IgD-negative memory B cell (primary cell): ENCODE measurements around the gene GNL1. TPM values are rescaled to one million over a fixed set of nuclear protein-coding genes. Genes with fewer than 3 reads are reported as not detected.
A peak's percentile ranks its signal among the peaks of the same experiment; 100 is the strongest.

Experiments
- H3K27ac Mint-ChIP-seq, 3 donors: one replicate each; pipeline ENCODE4 v1.8.0; 2020 to 2022; ENCODE audit warnings: mild to moderate bottlenecking in 3 of 3, mixed read lengths in 3 of 3, moderate library complexity in 1 of 3
- H3K27me3 Mint-ChIP-seq: one replicate; pipeline ENCODE4 v1.8.0; 2021; ENCODE audit warnings: mixed read lengths
- H3K36me3 Mint-ChIP-seq: one replicate; pipeline ENCODE4 v1.8.0; 2020; ENCODE audit warnings: mild to moderate bottlenecking, mixed read lengths
- H3K4me1 Mint-ChIP-seq, 3 donors: one replicate each; pipeline ENCODE4 v1.8.0; 2020 to 2022; ENCODE audit warnings: mixed read lengths in 3 of 3, mild to moderate bottlenecking in 1 of 3
- H3K4me3 Mint-ChIP-seq, 4 donors: one replicate each; pipeline ENCODE4 v1.8.0; 2020 to 2022; ENCODE audit warnings: mild to moderate bottlenecking in 4 of 4, mixed read lengths in 4 of 4, moderate library complexity in 3 of 4
- H3K9me3 Mint-ChIP-seq, 3 donors: one replicate each; pipeline ENCODE4 v1.8.0; 2020 to 2021; ENCODE audit warnings: mixed read lengths in 3 of 3, mild to moderate bottlenecking in 1 of 3
- polyA plus RNA-seq: library from polyadenylated mRNA; unstranded; fragments of 300-500 nt; fragmentation: Illumina TruSeq; gene quantifications from one replicate; pipeline ENCODE4 v1.2.3, GENCODE V29; 2021

GNL1 gene
- polyA plus RNA-seq, 1 donor from 2014 or later, result 46.1 TPM

DNA sequence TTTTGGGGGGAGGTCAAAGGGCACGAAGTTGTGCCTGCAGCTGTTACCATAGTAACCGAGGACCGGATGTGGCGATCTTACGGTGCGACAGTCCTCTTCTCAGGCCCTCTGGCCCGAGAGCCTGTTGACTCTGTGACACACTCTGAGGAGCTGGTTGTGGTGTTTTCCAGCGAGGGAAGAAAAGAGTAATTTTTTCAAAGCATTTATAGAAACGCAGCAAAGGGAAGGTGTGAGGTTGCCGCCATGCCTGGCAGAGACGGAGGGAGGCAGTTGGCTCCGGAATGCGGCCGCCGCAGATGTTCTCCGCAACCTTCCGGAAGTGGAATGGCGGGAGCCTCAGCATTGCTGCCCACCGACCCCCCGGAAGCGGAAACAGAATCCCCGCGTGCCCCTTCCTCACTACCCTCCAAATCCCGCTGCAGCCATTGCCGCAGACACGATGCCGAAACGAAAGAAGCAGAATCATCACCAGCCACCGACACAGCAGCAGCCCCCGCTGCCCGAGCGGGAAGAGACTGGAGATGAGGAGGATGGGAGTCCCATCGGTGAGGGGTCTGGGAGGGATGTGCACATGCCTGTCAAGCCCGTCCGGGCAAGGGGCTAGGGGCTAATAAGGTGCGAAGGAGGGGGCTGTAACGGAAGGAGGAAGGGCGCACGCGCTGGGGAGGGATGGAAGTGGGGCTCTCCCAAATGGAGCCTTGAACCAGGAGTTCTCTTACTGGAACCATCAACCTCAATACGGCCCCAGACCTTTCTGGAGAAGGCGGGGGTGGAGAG is 805 bp upstream of the GNL1 start, which contains the start of gene PRR3:
TSS of gene PRR3 (plus strand) at position 390 of the 777 bp plus-strand sequence. CDS start at position 440, 50 bp downstream.
- peaks cover 2% of the 10 kb centered on the region for H3K36me3 Mint-ChIP-seq
- H3K4me1 Mint-ChIP-seq, result peaks cover 19 to 29% (median 25%) of the 10 kb centered on the region in 3 donors
- H3K27ac Mint-ChIP-seq, result peak within 1 kb of the TSS; percentile 95 to 99 (median 97)
- peaks cover 2% of the 10 kb centered on the region for H3K27me3 Mint-ChIP-seq
- peak within 1 kb of the TSS; percentile 93 to 100 (median 98) for H3K4me3 Mint-ChIP-seq
- H3K9me3 Mint-ChIP-seq, result no peaks in the 10 kb centered on the region

DNA sequence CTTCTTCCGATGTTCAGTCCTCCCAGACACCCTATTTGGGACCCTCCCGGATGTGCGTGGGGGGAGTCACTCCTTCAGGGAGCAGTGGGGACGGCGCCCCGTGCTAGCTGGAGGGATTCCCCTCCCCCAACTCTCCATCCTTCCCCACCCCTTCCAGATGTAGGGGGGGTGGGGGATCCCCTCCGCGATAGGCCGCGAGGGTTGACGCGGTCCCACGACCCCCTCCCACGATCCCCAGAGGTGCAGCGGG is 548 bp downstream of the GNL1 start:
- Mint-ChIP-seq H3K4me1 (peaks cover 19 to 28% (median 27%) of the 10 kb centered on the region in 3 donors), H3K27ac (peak overlapping the region; percentile 95 to 99 (median 97)), H3K27me3 (peaks cover 2% of the 10 kb centered on the region), H3K36me3 (peaks cover 2% of the 10 kb centered on the region), H3K4me3 (peak overlapping the region; percentile 93 to 100 (median 98)), H3K9me3 (no peaks in the 10 kb centered on the region)

DNA sequence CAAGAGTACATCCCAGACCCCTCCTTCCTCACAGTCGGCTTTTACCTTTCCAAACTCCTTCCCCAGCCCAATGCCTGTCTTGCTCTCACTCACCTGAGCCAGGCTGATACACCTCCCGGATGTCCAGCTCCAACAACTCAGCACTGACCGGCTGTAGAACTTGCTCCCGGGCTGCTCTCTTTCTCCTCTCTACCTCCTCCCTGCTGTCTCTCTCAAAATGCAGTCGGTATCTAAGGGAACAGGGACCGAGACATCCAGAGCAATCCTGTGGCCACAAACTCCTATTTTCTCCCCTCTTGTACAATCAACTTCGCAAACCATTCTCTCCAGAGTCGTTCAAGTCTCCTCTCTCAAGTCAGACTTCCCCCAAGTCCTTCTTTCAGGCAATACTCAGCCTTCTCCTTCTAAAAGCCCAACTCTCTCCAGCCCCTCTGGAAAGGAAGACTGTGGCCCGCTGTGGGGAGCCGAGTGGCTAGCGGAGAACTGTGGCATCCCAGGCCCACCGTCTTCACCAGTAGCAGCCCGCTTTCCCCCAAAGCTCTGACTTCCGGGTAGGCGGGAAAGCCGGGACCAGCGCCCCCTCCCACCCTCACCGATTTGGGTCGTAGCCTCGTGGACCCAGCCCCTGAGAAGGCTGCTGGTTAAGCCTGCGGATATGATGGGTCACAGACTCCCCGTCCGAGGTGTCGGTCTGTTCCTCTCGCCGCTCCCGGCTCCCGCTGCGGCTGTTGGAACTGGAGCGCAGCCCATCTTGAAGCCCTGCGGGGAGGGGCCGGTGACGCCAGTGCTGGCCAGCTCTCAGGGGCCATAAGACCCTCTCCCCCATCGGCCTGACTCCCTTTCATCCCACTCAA is 1.1 kb downstream of the GNL1 start:
- peaks cover 2% of the 10 kb centered on the region for H3K27me3 Mint-ChIP-seq
- H3K36me3 Mint-ChIP-seq, result peaks cover 2% of the 10 kb centered on the region
- H3K4me1 Mint-ChIP-seq, result peaks cover 19 to 28% (median 27%) of the 10 kb centered on the region in 3 donors
- no peaks in the 10 kb centered on the region for H3K9me3 Mint-ChIP-seq
- peak overlapping the region; percentile 95 to 99 (median 97) for H3K27ac Mint-ChIP-seq
- H3K4me3 Mint-ChIP-seq, result peak overlapping the region; percentile 93 to 100 (median 98)

DNA sequence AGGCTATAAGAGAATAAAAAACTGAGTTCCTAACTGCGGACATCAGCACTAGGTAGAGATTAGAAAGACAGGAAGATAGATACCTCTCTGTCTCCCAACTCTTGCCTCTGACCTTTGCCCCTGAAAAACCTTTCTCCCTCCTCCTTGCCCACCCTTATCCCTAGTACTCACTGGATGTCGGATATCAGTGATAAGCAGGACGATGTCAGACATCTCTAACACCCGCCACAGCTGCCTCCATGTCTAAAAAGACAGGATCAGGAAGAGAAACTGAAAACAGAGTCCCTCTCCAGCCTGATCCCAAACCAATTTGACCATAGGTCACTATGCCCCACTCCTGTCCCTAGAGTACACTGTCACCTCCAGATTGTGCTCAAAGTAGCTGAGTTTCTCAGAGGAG is 1.9 kb downstream of the GNL1 start:
- Mint-ChIP-seq H3K4me3 (peak overlapping the region; percentile 79 to 99 (median 90)), H3K4me1 (peaks cover 17 to 27% (median 24%) of the 10 kb centered on the region in 3 donors), H3K9me3 (no peaks in the 10 kb centered on the region), H3K27me3 (peaks cover 2% of the 10 kb centered on the region), H3K36me3 (peaks cover 6% of the 10 kb centered on the region), H3K27ac (peak overlapping the region in 2 of 3 donors; percentile 95 to 97)

DNA sequence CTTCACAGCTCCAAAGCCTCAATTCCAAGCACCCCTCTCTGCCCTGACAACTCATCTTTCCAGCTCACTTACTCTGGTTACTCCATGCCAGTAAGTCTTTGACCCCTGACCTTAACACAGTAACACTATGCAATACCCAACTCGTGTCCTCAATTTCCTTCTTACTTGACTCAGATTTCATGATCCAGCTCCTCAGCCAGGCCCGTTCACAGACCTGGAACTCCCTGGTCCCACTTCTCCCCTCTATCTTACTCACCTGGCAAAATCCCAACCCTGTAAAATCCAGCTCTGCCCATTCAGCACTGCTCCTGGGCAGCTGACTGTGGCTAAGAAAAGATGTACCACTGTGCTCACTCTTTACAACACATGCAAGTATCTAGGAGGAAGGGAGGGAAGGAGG is 7.9 kb downstream of the GNL1 start:
- Mint-ChIP-seq H3K9me3 (no peaks in the 10 kb centered on the region), H3K36me3 (peaks cover 4% of the 10 kb centered on the region), H3K27me3 (no peaks in the 10 kb centered on the region), H3K4me1 (peaks cover 12 to 21% (median 13%) of the 10 kb centered on the region in 3 donors), H3K4me3 (no peak overlapping the region), H3K27ac (peak overlapping the region in 1 of 3 donors; percentile 7)

DNA sequence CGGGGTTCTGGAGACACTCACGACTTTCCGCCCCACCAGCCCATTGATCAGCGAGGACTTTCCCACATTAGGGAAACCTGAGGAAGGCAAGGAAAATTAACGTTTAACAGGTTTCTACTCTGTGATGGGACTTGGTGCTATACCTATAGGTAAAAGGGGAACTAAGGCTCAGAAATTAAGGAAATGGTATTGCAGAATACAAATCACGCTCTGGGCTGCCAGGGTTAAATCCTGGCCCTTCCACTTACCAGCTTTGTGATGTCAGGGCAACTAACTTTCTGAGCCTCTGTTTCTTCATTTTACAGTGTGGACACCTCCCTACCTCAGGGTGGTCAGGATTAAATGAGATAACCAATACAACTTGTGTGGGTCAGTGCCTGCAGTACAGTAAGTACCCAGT is 8.8 kb downstream of the GNL1 start:
- Mint-ChIP-seq H3K36me3 (peaks cover 4% of the 10 kb centered on the region), H3K27ac (no peak overlapping the region), H3K27me3 (no peaks in the 10 kb centered on the region), H3K4me1 (peaks cover 21 to 27% (median 22%) of the 10 kb centered on the region in 3 donors), H3K9me3 (no peaks in the 10 kb centered on the region), H3K4me3 (no peak overlapping the region)

DNA sequence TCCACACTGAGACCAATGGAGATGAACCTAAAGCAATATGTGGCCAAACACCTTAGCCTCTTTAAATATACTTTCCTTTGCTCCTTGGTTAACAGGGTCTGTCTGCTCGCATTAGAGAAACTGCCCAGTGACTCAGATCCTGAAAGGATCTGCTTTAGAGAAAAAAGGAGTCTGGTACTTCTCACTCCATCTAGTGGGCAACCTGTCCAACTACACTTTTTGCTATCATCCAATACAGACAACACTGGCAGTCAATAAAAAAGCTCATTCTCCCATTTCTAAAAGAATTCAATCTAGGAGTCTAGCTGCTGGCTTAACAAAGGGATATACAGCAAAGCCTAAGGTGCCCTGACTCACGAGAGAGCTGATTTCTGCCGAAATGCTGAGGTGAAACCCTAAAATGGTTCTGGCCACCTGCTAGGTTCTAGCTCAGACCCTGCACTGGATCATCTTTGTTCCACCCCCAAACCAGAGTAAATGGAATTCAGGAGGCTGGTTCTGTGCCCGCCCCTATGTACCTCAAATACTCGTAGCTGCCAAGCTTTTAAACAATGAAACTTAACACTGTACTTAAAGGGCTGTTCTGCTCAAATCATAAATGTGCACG is 11.5 kb downstream of the GNL1 start:
- Mint-ChIP-seq H3K36me3 (peaks cover 2% of the 10 kb centered on the region), H3K27ac (peak overlapping the region; percentile 46 to 95 (median 69)), H3K4me3 (peak overlapping the region in 2 of 4 donors; percentile 45 to 57), H3K9me3 (no peaks in the 10 kb centered on the region), H3K4me1 (peaks cover 25 to 28% (median 27%) of the 10 kb centered on the region in 3 donors), H3K27me3 (no peaks in the 10 kb centered on the region)

DNA sequence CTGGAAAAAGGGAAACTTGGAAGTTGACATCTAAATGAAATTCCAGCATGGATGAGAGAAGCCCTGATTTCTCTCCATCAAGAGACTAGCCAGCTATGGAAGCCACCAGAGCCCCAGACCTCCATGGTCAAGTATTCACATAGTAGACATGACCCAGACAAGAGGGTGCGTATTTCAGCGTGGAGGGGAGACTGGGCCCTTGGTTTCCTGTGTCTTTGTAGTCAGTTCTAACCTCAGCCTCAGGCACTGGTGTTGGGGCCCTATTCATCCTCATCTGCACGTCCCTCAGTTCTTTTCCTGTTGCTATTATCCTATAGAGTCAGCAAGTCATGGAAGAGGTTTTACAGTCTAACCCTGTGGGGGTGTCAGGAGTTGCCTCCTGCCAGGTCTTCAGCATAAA is 12.5 kb downstream of the GNL1 start:
- Mint-ChIP-seq H3K4me1 (peaks cover 25 to 27% (median 26%) of the 10 kb centered on the region in 3 donors), H3K27me3 (no peaks in the 10 kb centered on the region), H3K27ac (peak overlapping the region; percentile 46 to 95 (median 69)), H3K4me3 (peak overlapping the region in 1 of 4 donors; percentile 57), H3K36me3 (no peaks in the 10 kb centered on the region), H3K9me3 (no peaks in the 10 kb centered on the region)

DNA sequence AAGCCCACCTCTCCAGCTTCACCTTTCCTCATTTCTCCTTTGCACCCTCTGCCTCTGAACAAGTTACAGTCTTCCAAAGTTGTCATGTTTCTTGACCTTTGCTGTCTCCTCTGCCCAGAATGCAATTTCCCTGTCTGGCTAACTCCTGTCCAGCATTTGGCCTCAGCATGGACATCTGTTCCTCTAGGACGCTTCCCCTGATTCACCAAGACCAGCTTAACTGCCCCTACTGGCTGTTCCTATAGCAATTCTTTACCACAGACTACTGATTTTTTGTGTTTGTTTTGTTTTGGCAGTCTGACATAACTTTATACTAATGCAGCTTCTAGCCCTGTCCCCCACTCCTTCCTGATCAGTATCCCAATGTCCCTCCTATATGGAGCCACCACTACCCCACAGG is 13.4 kb downstream of the GNL1 start:
- Mint-ChIP-seq H3K27ac (peak overlapping the region; percentile 91 to 97 (median 96)), H3K36me3 (no peaks in the 10 kb centered on the region), H3K4me1 (peaks cover 25 to 27% (median 26%) of the 10 kb centered on the region in 3 donors)

DNA sequence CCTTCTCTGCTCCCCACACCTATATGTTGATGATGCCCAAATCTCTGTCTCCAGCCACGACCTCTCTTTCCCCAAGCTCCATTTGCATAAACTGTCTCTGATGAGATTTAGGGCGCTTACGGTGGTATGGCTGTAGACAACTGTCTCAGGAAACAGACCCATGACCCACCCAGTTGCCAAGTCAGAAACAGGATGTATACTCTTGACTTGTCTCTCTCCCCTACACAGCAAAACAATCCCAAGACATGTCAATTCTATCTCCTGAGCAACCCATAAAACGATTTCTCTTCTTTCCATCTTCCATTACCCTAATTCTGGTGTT is 13.9 kb downstream of the GNL1 start:
- Mint-ChIP-seq H3K9me3 (no peaks in the 10 kb centered on the region), H3K36me3 (no peaks in the 10 kb centered on the region)

More for the DNA sequence above, 13.4 kb downstream of the GNL1 start:
- Mint-ChIP-seq H3K27me3 (no peaks in the 10 kb centered on the region), H3K9me3 (no peaks in the 10 kb centered on the region), H3K4me3 (peak overlapping the region; percentile 88 to 96 (median 92))

DNA sequence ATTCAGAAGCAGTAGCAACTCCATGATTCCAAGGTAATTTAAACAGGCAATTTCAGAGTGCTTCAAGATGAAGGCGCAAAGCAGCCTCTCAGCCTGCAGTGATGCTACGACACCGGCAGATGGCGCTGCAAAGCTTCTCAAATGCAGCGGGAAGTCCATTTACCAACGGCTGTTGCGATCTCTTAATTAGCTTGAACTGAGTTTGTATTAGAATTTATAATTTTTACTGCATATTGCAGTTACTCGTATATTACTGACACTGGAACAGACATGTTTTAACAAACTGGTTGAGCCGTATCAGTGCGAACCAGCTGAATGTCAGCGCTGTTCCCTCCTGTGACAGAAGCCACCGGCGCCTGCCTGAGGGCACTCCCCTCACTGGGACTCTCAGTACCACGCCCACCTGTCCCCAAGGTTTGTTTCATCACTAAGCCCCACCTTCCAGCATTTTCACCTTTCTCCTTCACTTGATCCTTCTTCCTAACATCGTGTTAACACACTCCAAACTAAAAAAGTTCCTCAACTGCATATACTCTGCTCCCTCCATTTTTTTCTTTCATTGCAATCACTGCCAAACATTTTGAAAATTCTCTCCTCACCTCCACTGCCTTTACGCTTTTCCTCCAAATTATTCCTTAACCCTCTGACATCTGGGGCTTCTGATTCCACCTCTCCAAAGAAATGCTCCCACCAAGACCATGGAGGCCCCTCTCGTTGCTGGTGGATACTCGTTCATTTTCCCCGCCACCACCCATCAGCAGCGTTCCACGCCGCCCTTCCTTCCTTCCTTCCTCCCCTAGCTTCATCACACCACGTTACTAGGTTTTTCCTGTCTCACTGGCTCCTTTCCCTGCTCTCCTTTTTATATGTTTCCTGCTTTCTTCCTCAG is 14.5 kb downstream of the GNL1 start:
- peak overlapping the region; percentile 91 to 97 (median 96) for H3K27ac Mint-ChIP-seq
- H3K36me3 Mint-ChIP-seq, result no peaks in the 10 kb centered on the region
- H3K4me3 Mint-ChIP-seq, result peak overlapping the region; percentile 88 to 96 (median 92)
- no peaks in the 10 kb centered on the region for H3K27me3 Mint-ChIP-seq
- peaks cover 25 to 27% (median 26%) of the 10 kb centered on the region in 3 donors for H3K4me1 Mint-ChIP-seq
- H3K9me3 Mint-ChIP-seq, result no peaks in the 10 kb centered on the region

More for the DNA sequence above, 13.9 kb downstream of the GNL1 start:
- H3K4me3 Mint-ChIP-seq, result peak overlapping the region; percentile 88 to 96 (median 92)
- H3K27me3 Mint-ChIP-seq, result no peaks in the 10 kb centered on the region
- H3K4me1 Mint-ChIP-seq, result peaks cover 25 to 27% (median 26%) of the 10 kb centered on the region in 3 donors
- peak overlapping the region; percentile 91 to 97 (median 96) for H3K27ac Mint-ChIP-seq

DNA sequence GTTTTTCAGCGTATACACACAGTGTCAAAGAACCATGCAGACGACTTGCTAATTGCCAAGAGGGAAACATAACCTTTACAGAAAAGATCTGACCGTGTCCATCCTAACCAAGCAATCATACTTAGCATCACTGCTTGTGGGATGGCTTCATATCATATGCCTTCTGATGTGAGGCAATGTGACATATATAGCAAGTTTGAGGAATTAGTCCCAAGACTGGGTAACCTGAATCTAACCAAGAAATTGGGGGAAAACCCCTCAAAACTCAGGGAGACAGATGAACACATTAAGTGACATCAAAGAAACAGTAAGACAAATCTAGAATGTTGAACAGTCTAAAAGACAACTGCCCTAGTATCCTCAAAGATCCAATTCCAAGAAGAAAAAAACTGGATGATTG is 18.4 kb downstream of the GNL1 start:
- no peaks in the 10 kb centered on the region for H3K36me3 Mint-ChIP-seq

DNA sequence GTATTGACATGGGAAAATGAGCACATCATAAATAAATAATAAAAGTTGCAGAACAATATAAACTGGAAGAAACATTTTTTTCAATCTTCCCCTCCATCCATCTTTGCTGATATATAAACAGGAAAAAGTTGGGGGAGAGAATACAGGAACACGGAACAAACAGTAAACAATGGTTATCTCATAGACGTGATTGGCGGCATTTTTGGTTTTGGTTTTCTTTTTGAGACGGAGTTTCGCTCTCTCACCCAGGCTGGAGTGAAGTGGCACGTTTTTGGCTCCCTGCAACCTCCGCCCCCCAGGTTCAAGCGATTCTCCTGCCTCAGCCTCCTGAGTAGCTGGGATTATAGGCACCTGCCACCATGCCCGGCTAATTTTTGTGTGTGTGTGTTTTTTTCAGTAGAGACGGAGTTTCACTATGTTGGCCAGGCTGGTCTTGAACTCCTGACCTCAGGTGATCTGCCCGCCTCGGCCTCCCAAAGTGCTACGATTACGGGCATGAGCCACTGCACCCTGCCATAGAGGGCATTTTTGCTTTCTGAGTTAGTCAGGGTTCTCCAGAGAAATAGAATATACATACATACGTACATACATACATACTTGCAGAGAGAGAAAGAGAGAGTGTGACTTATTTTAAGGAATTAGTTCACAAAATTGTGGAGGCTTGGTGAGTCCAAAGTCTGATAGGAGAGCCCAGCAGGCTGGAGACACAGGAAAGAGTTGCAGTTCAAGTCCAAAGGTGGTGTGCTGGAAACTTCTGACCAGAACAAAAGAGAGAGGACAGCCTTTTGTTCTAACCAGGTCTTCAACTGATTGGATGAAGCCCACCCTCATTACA is 22.6 kb downstream of the GNL1 start:
- Mint-ChIP-seq H3K9me3 (no peaks in the 10 kb centered on the region), H3K4me1 (peaks cover 29 to 33% (median 33%) of the 10 kb centered on the region in 3 donors), H3K4me3 (peak overlapping the region; percentile 68 to 95 (median 91)), H3K36me3 (peaks cover 4% of the 10 kb centered on the region), H3K27me3 (no peaks in the 10 kb centered on the region), H3K27ac (peak overlapping the region; percentile 53 to 91 (median 70))

More for the DNA sequence above, 18.4 kb downstream of the GNL1 start:
- H3K4me3 Mint-ChIP-seq, result peak overlapping the region in 1 of 4 donors; percentile 65
- H3K27ac Mint-ChIP-seq, result peak overlapping the region in 1 of 3 donors; percentile 24
- no peaks in the 10 kb centered on the region for H3K9me3 Mint-ChIP-seq
- peaks cover 13 to 19% (median 16%) of the 10 kb centered on the region in 3 donors for H3K4me1 Mint-ChIP-seq
- no peaks in the 10 kb centered on the region for H3K27me3 Mint-ChIP-seq
